ENCODE results near the gene HSPA13. TPM values are rescaled to one million over a fixed set of nuclear protein-coding genes. Genes with fewer than 3 reads are reported as not detected.

Gene HSPA13
- total and polyA plus RNA-seq, 2 experiments from 2014 or later, result 17.7 to 39.0 TPM

DNA sequence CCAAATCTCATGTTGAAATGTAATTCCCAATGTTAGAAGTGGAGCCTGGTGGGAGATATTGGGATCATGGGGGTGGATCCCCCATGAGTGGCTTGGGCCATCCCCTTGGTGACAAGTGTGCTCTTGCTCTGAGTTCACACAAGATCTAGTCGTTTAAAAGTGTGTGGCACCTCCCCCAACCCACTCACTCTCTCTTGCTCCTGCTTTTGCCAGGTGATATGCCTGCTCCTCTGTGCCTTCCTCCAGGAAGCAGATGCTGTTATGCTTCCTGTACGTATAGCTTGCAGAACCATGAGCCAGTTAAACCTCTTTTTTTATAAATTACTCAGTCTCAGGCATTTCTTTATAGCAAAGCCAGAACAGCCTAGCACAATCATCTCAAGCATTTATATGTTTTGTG lies 23.0 kb upstream of the HSPA13 start (continued):
- TF ChIP-seq, protein P1, sequence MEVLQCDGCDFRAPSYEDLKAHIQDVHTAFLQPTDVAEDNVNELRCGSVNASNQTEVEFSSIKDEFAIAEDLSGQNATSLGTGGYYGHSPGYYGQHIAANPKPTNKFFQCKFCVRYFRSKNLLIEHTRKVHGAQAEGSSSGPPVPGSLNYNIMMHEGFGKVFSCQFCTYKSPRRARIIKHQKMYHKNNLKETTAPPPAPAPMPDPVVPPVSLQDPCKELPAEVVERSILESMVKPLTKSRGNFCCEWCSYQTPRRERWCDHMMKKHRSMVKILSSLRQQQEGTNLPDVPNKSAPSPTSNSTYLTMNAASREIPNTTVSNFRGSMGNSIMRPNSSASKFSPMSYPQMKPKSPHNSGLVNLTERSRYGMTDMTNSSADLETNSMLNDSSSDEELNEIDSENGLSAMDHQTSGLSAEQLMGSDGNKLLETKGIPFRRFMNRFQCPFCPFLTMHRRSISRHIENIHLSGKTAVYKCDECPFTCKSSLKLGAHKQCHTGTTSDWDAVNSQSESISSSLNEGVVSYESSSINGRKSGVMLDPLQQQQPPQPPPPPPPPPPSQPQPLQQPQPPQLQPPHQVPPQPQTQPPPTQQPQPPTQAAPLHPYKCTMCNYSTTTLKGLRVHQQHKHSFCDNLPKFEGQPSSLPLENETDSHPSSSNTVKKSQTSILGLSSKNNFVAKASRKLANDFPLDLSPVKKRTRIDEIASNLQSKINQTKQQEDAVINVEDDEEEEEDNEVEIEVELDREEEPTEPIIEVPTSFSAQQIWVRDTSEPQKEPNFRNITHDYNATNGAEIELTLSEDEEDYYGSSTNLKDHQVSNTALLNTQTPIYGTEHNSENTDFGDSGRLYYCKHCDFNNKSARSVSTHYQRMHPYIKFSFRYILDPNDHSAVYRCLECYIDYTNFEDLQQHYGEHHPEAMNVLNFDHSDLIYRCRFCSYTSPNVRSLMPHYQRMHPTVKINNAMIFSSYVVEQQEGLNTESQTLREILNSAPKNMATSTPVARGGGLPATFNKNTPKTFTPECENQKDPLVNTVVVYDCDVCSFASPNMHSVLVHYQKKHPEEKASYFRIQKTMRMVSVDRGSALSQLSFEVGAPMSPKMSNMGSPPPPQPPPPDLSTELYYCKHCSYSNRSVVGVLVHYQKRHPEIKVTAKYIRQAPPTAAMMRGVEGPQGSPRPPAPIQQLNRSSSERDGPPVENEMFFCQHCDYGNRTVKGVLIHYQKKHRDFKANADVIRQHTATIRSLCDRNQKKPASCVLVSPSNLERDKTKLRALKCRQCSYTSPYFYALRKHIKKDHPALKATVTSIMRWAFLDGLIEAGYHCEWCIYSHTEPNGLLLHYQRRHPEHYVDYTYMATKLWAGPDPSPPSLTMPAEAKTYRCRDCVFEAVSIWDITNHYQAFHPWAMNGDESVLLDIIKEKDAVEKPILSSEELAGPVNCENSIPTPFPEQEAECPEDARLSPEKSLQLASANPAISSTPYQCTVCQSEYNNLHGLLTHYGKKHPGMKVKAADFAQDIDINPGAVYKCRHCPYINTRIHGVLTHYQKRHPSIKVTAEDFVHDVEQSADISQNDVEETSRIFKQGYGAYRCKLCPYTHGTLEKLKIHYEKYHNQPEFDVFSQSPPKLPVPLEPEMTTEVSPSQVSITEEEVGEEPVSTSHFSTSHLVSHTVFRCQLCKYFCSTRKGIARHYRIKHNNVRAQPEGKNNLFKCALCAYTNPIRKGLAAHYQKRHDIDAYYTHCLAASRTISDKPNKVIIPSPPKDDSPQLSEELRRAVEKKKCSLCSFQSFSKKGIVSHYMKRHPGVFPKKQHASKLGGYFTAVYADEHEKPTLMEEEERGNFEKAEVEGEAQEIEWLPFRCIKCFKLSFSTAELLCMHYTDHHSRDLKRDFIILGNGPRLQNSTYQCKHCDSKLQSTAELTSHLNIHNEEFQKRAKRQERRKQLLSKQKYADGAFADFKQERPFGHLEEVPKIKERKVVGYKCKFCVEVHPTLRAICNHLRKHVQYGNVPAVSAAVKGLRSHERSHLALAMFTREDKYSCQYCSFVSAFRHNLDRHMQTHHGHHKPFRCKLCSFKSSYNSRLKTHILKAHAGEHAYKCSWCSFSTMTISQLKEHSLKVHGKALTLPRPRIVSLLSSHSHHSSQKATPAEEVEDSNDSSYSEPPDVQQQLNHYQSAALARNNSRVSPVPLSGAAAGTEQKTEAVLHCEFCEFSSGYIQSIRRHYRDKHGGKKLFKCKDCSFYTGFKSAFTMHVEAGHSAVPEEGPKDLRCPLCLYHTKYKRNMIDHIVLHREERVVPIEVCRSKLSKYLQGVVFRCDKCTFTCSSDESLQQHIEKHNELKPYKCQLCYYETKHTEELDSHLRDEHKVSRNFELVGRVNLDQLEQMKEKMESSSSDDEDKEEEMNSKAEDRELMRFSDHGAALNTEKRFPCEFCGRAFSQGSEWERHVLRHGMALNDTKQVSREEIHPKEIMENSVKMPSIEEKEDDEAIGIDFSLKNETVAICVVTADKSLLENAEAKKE (CRISPR knock-in tag; IDR thresholded peaks at IDR 0.05), result no peak
- TF ChIP-seq ZNF331 (CRISPR knock-in tag; IDR thresholded peaks at IDR 0.05; ENCODE audit: low read depth), result no peak
- TF ChIP-seq CREB1 (CRISPR knock-in tag; IDR thresholded peaks at IDR 0.05; ENCODE audit: low read depth), result no peak
- TF ChIP-seq JUNB (IDR thresholded peaks at IDR 0.05; ENCODE audit: unreplicated experiment), result no peak
- TF ChIP-seq POLR2AphosphoS5 (IDR thresholded peaks at IDR 0.05; ENCODE audit: low read depth), result no peak
- TF ChIP-seq EZH2 (IDR thresholded peaks at IDR 0.05; ENCODE audit: low read depth, unreplicated experiment), result no peak

DNA sequence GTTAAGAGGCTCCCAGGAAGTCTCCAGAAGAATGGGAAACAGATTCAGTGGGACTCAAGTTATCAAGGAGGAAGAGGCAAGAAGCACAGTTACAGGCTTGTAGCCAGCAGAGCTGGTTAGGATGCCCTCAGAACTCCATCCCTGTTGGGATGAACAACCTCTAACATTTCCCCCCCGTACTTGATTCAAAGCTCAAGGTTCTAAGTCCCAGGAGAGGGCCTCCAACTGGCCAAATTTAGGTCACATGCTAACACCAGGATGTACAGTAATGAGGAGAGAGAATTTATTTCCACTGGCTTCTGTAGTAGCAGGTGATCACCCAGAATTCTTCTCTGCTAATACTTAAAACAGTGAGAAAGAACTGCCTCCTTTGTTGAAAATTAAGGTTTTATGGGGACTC lies 22.3 kb upstream of the HSPA13 start:
- H3K4me3 ChIP-seq, result no peak overlapping the region
- H3K4me1 ChIP-seq (ENCODE audit: insufficient read depth), result no peaks in the 10 kb centered on the region
- no peaks in the 10 kb centered on the region for H4K20me1 ChIP-seq (replicated peaks; ENCODE audit: insufficient read depth)
- no peaks in the 10 kb centered on the region for H3F3A ChIP-seq (replicated peaks; ENCODE audit: low read depth)
- no peak overlapping the region for H3K4me2 ChIP-seq
- H3K79me2 ChIP-seq (replicated peaks; ENCODE audit: insufficient read depth), result no peaks in the 10 kb centered on the region
- DNase-seq (ENCODE audit: low spot score) (no peak), ATAC-seq (no peak)
- H3K27me3 ChIP-seq (ENCODE audit: insufficient read depth), result no peaks in the 10 kb centered on the region
- Mint-ChIP-seq H3K4me3 (no peak overlapping the region), H3K4me1 (no peaks in the 10 kb centered on the region), H3K9me3 (no peaks in the 10 kb centered on the region; the same call in 2 of the 3 replicates), H3K36me3 (ENCODE audit: low read depth) (no peaks in the 10 kb centered on the region), H3K27me3 (ENCODE audit: insufficient read depth, low read depth, poor library complexity) (no peaks in the 10 kb centered on the region), H3K27ac (no peak overlapping the region)
- H3K27ac ChIP-seq (ENCODE audit: low read depth), result no peak overlapping the region
- H3K9me2 ChIP-seq (ENCODE audit: insufficient read depth), result no peaks in the 10 kb centered on the region
- H2AFZ ChIP-seq, result peak overlapping the region; percentile 34
- H3K36me3 ChIP-seq (ENCODE audit: insufficient read depth), result no peaks in the 10 kb centered on the region
- TF ChIP-seq ZNF114 (CRISPR knock-in tag; IDR thresholded peaks at IDR 0.05), result no peak
- TF ChIP-seq, protein P1 (CRISPR knock-in tag; IDR thresholded peaks at IDR 0.05), result no peak
- TF ChIP-seq, protein P2, sequence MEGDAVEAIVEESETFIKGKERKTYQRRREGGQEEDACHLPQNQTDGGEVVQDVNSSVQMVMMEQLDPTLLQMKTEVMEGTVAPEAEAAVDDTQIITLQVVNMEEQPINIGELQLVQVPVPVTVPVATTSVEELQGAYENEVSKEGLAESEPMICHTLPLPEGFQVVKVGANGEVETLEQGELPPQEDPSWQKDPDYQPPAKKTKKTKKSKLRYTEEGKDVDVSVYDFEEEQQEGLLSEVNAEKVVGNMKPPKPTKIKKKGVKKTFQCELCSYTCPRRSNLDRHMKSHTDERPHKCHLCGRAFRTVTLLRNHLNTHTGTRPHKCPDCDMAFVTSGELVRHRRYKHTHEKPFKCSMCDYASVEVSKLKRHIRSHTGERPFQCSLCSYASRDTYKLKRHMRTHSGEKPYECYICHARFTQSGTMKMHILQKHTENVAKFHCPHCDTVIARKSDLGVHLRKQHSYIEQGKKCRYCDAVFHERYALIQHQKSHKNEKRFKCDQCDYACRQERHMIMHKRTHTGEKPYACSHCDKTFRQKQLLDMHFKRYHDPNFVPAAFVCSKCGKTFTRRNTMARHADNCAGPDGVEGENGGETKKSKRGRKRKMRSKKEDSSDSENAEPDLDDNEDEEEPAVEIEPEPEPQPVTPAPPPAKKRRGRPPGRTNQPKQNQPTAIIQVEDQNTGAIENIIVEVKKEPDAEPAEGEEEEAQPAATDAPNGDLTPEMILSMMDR (conservative IDR thresholded peaks at IDR 0.05; ENCODE audit: low read depth in 2 of 2), result no peak
- TF ChIP-seq POLR2AphosphoS5 (IDR thresholded peaks at IDR 0.05; ENCODE audit: low read depth), result no peak
- no peak for TF ChIP-seq STAT1 (IDR thresholded peaks at IDR 0.05; ENCODE audit: unreplicated experiment)
